ENCODE results near the gene FCMR. TPM values are rescaled to one million over a fixed set of nuclear protein-coding genes. Genes with fewer than 3 reads are reported as not detected.

FCMR gene
- total RNA-seq, 4 donors from 2014 or later = 0.59 to 1.7 (median 1.7) TPM; not detected in 1

DNA sequence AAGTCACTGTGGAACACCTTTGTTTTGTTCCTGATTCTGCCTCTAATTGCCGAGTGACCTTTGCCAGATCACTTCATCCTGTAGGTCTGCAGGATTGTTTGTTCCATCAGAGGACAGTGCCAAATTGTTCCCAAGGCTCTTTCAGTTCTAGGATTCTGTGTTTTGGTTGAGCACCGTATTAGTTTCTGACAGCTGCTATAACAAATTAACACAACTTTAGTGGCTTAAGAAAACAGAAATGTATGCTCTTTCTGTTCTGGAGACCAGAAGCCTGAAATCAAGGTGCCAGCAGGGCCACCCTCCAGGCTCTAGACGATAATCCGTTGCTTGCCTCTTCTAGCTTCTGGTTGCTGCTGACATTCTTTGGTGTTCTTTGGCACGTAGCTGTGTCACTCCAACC lies 27.9 kb upstream of the FCMR start:
- intact Hi-C loops (cut with DNase I; ENCODE audit: low total_unique reads) = no loop called here
- no peaks in the 10 kb centered on the region for H3K9me3 ChIP-seq
- TF ChIP-seq POLR2A (IDR thresholded peaks at IDR 0.05) = no peak
- TF ChIP-seq, protein P1, sequence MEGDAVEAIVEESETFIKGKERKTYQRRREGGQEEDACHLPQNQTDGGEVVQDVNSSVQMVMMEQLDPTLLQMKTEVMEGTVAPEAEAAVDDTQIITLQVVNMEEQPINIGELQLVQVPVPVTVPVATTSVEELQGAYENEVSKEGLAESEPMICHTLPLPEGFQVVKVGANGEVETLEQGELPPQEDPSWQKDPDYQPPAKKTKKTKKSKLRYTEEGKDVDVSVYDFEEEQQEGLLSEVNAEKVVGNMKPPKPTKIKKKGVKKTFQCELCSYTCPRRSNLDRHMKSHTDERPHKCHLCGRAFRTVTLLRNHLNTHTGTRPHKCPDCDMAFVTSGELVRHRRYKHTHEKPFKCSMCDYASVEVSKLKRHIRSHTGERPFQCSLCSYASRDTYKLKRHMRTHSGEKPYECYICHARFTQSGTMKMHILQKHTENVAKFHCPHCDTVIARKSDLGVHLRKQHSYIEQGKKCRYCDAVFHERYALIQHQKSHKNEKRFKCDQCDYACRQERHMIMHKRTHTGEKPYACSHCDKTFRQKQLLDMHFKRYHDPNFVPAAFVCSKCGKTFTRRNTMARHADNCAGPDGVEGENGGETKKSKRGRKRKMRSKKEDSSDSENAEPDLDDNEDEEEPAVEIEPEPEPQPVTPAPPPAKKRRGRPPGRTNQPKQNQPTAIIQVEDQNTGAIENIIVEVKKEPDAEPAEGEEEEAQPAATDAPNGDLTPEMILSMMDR (IDR thresholded peaks at IDR 0.05) = no peak
- H3K27ac ChIP-seq = no peak overlapping the region
- H3K36me3 ChIP-seq = no peaks in the 10 kb centered on the region
- H3K27me3 ChIP-seq = no peaks in the 10 kb centered on the region
- no peaks in the 10 kb centered on the region for H3K4me1 ChIP-seq
- no peak for DNase-seq
- H3K4me3 ChIP-seq = no peak overlapping the region

DNA sequence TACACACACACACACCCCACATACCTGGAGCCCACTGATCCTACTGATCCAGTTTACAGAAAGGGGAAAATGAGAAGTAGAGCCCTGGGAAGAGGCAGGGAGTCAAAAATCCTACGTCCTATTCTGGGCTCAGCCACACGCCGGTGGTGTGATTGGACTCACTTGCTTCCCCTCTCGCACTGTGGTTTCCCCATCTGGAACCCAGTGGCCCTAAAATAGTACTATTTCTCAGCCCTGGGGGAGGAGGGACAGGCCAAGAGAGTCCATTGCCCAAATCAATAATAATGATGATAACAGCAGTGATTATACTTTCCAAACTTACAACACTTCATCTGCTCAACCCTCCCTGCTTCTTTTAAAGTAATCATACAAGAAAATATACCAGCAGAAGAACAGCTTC lies 27.5 kb upstream of the FCMR start:
- Histone ChIP-seq H3K27me3 (no peaks in the 10 kb centered on the region), H3K27ac (no peak overlapping the region), H3K4me3 (no peak overlapping the region), H3K9me3 (no peaks in the 10 kb centered on the region), H3K36me3 (no peaks in the 10 kb centered on the region), H3K4me1 (no peaks in the 10 kb centered on the region)
- TF ChIP-seq POLR2A (IDR thresholded peaks at IDR 0.05) = no peak
- TF ChIP-seq, protein P1 (IDR thresholded peaks at IDR 0.05) = no peak
- intact Hi-C loops (cut with DNase I; ENCODE audit: low total_unique reads) = no loop called here
- DNase-seq = no peak

DNA sequence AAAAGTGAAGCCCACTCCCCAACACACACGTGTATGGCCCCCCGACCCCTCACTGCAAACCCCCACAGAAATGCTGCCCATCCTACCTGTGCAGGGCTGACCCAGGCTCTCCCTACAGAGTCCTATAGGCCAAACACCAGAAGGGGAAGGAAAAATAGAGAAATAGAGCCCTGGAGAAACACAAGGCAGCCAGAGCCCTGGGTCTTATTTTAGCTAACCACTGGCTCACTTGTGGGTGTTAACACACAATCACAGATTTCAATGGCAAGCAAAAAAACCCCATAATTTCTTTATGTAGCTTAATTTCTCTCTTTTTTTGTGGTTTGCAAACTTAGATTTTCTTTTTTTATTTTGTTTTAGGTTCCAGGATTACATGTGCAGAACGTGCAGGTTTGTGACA lies 25.5 kb upstream of the FCMR start:
- intact Hi-C loops (cut with DNase I; ENCODE audit: low total_unique reads) = no loop called here
- Histone ChIP-seq H3K27me3 (no peaks in the 10 kb centered on the region), H3K9me3 (no peaks in the 10 kb centered on the region), H3K27ac (no peak overlapping the region), H3K4me3 (no peak overlapping the region), H3K36me3 (no peaks in the 10 kb centered on the region), H3K4me1 (no peaks in the 10 kb centered on the region)
- TF ChIP-seq POLR2A (IDR thresholded peaks at IDR 0.05) = no peak
- TF ChIP-seq, protein P1 (IDR thresholded peaks at IDR 0.05) = no peak
- no peak for DNase-seq

DNA sequence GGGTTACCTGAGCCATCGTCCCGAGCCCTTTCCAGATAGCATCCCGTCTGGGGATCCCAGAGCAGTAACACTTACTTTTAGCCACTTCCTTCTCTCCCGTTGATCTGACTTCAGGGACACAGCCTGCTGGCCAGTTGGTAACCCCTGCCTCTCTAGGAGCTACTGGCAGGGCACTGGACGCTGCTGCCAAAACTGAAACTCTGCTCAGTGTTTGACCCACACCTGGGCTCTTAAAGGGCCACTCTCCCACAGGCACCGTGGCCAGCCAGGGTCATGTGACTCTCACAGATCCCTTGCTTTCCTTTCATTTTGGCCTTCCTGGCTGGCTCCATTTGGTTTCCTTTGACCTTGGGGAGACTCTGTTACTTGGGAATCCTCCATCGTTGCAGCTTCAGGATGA lies 24.5 kb upstream of the FCMR start, which contains the start of gene PIGR:
TSS of gene PIGR (minus strand) at position 206 of the 400 bp plus-strand sequence. CDS start 5,935 bp downstream, outside the sequence.
- TF ChIP-seq, protein P1 (IDR thresholded peaks at IDR 0.05) = no peak
- no peak for TF ChIP-seq POLR2A (IDR thresholded peaks at IDR 0.05)
- Histone ChIP-seq H3K4me3 (no peak within 1 kb of the TSS), H3K36me3 (no peaks in the 10 kb centered on the region), H3K4me1 (no peaks in the 10 kb centered on the region), H3K27me3 (no peaks in the 10 kb centered on the region), H3K9me3 (no peaks in the 10 kb centered on the region), H3K27ac (no peak within 1 kb of the TSS)
- no peak for DNase-seq
- intact Hi-C loops (cut with DNase I; ENCODE audit: low total_unique reads) = no loop called here

DNA sequence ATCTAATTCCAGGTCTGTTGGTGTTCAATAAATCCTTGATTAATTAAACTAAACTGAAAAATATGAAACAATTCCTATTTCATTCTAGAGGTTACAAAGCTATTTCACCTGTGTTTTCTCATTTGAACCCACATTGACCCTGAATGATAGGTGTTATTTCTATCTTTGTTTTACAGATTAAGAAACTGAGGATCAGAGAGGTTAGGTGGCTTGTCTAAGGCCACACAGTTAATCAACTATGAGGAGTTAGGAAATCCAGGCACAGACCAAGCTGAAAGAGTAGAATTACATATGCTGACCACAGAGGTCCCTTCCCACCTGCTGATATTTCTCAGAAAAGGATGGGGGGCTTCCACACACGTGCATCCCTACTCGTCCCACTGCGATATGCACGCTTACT lies 24.0 kb upstream of the FCMR start:
- intact Hi-C loops (cut with DNase I; ENCODE audit: low total_unique reads) = no loop called here
- Histone ChIP-seq H3K27ac (no peak overlapping the region), H3K36me3 (no peaks in the 10 kb centered on the region), H3K27me3 (no peaks in the 10 kb centered on the region), H3K4me1 (no peaks in the 10 kb centered on the region), H3K9me3 (no peaks in the 10 kb centered on the region), H3K4me3 (no peak overlapping the region)
- TF ChIP-seq POLR2A (IDR thresholded peaks at IDR 0.05) = no peak
- TF ChIP-seq, protein P1 (IDR thresholded peaks at IDR 0.05) = no peak
- no peak for DNase-seq

Measured in uterus (tissue), 4 donors.